GM12865 (cell line): ENCODE results near the gene LRRC4C.
"Not testable (repeated sequence)": the region's sequence is repeated elsewhere in the genome, so short reads cannot be mapped to it uniquely, and the experiment has no call there.

ENCODE experiments used
- DNase-seq: peaks from one replicate; pipeline ENCODE4 v3.0.0; 2010; ENCODE audit warnings: low read depth
- H3K4me3 ChIP-seq: 2 replicates; pipeline ENCODE4 v1.5.1; 2011; ENCODE audit warnings: mild to moderate bottlenecking, low read depth, low read length, control low read depth
- CTCF ChIP-seq: IDR thresholded peaks from 2 replicates; pipeline ENCODE4 v1.5.1; 2011; ENCODE audit warnings: low read length, control low read depth, low read depth, inconsistent platforms; ENCODE audit not compliant: insufficient read depth; ENCODE audit errors: missing control alignments

Gene LRRC4C

GRCh38 chr11:40921246-40921645 lies 538.2 kb downstream of the LRRC4C start:
- DNase-seq = no peak
- TF ChIP-seq CTCF = no peak
- H3K4me3 ChIP-seq = no peak overlapping the region

GRCh38 chr11:40910774-40911173 lies 548.7 kb downstream of the LRRC4C start:
- H3K4me3 ChIP-seq, DNase-seq: not testable (repeated sequence)

- no peak overlapping the region for H3K4me3 ChIP-seq
- DNase-seq = no peak
- TF ChIP-seq CTCF = no peak
Measured at GRCh38 chr11:40894501-40894900, 565.0 kb downstream of the LRRC4C start.

- no peak overlapping the region for H3K4me3 ChIP-seq
- DNase-seq = no peak
- no peak for TF ChIP-seq CTCF
Measured at GRCh38 chr11:40885250-40885954, 574.0 kb downstream of the LRRC4C start.

GRCh38 chr11:40882301-40882700 lies 577.2 kb downstream of the LRRC4C start:
- DNase-seq = no peak
- no peak for TF ChIP-seq CTCF
- no peak overlapping the region for H3K4me3 ChIP-seq

- H3K4me3 ChIP-seq = no peak overlapping the region
- TF ChIP-seq CTCF = no peak
- no peak for DNase-seq
Measured at GRCh38 chr11:40879911-40880310, 579.5 kb downstream of the LRRC4C start.

- H3K4me3 ChIP-seq = no peak overlapping the region
- no peak for TF ChIP-seq CTCF
- DNase-seq = no peak
Measured at GRCh38 chr11:40877981-40878380, 581.5 kb downstream of the LRRC4C start.
